Transverse colon (tissue), 4 donors: ENCODE measurements around the gene TTC6.
A peak's percentile ranks its signal among the peaks of the same experiment; 100 is the strongest.

Experiments
- POLR2A ChIP-seq: fragments of 450-650 bp; IDR thresholded peaks from one replicate; pipeline ENCODE4 v1.6.1; 2016; ENCODE audit warnings: antibody characterized with exemption, mild to moderate bottlenecking, moderate library complexity
- POLR2AphosphoS5 ChIP-seq, 3 donors: sonication (generic); formaldehyde crosslinking; IDR thresholded peaks; one replicate each; pipeline ENCODE4 v1.6.1; 2016; ENCODE audit warnings: antibody characterized with exemption in 3 of 3
- TF ChIP-seq, protein P1 (sequence below), 5 experiments: fragments of 200-600 bp in 3 of 5; fragments of 450-650 bp in 2 of 5; sonication (generic) in 3 of 5; IDR thresholded peaks; 1 replicate in 2 of 5; 2 replicates in 3 of 5; pipeline ENCODE4 v1.5.1; 2016 to 2017; ENCODE audit warnings: antibody characterized with exemption in 5 of 5, inconsistent platforms in 3 of 5, mild to moderate bottlenecking in 2 of 5, moderate library complexity in 1 of 5

DNA sequence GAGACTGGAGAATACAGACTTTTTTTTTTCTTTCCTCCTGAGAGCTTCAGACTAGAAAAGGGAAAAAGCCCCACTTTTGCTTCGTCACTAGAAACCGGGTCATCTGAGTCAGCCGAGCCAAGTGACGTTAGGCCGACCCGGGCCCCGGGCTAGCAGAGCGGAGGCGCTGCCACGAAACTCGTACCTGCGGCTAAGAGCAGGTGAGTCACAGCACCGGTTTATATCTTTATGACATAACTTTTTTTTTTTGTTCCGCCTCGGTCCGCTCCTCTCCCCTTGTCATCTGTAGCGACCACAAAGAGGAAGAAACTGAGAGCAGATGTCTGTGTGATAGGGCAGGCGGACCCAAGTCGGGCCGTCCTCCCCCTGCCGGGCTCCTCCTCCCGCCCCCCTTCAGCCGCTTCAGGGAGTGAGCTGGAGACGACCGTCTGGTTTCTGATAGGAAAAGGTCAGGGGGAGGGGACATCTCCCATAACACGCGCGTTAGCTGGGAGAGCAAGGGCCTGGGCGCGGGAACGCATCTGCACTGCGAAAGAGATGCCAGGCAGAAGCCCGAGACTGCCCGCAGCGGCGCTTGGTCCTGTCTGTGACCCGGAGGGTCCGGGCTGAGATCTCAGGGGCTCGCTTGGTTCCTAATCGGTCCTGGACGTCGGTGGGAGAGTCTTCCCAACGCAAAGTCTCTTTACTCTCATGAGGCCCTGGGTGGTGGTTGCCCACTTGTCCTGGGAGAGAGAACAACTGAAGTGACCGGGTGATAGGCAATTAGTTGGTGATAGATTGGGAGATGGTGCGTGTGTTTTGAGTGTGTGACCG is 586 bp downstream of the TTC6 start:
- TF ChIP-seq, protein P1, sequence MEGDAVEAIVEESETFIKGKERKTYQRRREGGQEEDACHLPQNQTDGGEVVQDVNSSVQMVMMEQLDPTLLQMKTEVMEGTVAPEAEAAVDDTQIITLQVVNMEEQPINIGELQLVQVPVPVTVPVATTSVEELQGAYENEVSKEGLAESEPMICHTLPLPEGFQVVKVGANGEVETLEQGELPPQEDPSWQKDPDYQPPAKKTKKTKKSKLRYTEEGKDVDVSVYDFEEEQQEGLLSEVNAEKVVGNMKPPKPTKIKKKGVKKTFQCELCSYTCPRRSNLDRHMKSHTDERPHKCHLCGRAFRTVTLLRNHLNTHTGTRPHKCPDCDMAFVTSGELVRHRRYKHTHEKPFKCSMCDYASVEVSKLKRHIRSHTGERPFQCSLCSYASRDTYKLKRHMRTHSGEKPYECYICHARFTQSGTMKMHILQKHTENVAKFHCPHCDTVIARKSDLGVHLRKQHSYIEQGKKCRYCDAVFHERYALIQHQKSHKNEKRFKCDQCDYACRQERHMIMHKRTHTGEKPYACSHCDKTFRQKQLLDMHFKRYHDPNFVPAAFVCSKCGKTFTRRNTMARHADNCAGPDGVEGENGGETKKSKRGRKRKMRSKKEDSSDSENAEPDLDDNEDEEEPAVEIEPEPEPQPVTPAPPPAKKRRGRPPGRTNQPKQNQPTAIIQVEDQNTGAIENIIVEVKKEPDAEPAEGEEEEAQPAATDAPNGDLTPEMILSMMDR (IDR thresholded peaks at IDR 0.05): no peak
- TF ChIP-seq POLR2AphosphoS5 (IDR thresholded peaks at IDR 0.05) (peak; percentile 44 to 92 (median 92)), POLR2A (peak; percentile 93)
